OCI-LY3 (cell line): ENCODE measurements around the gene AKNA.

Experiments used
- EZH2phosphoT487 ChIP-seq: fragments of 200-600 bp; shearing (Covaris generic); IDR thresholded peaks from 2 replicates; pipeline ENCODE4 v1.6.1; 2018; ENCODE audit warnings: antibody characterized with exemption, mixed run types, low read depth
- TF ChIP-seq, protein P1 (sequence below): fragments of 200-600, 300-600 bp; sonication (generic); IDR thresholded peaks from 2 replicates; pipeline ENCODE4 v1.5.1; 2014; ENCODE audit warnings: antibody characterized with exemption, low read length, low read depth

DNA sequence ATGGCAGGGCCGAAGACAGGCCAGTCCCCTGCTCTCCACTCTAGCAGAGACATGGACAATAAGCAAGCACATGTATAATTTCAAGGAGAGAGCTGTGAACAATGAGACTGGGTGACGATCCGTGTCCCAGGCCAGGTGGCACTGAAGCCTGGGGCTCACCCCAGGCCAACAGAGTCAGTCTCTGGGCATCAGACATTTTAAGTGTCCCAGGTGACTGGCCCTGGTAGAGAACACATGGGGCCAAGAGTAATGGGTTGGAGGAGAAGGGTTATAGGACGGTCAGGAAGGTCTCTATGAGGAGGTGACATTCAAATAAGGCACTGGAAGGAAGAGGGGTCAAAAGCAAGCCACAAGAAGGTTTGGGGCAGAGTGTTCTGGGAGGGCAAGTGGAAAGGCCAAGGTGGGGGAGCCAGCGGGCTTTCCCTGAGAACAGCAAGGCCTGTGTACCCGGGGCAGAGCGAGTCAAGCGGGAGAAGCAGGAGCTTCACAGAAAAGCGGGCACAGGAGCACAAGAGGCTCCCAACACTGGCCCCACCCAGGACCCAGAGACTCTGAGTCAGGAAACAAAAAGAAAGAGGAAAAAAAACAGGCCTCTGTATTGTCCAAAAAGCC, 1.1 kb upstream of the AKNA start:
- TF ChIP-seq, protein P1, sequence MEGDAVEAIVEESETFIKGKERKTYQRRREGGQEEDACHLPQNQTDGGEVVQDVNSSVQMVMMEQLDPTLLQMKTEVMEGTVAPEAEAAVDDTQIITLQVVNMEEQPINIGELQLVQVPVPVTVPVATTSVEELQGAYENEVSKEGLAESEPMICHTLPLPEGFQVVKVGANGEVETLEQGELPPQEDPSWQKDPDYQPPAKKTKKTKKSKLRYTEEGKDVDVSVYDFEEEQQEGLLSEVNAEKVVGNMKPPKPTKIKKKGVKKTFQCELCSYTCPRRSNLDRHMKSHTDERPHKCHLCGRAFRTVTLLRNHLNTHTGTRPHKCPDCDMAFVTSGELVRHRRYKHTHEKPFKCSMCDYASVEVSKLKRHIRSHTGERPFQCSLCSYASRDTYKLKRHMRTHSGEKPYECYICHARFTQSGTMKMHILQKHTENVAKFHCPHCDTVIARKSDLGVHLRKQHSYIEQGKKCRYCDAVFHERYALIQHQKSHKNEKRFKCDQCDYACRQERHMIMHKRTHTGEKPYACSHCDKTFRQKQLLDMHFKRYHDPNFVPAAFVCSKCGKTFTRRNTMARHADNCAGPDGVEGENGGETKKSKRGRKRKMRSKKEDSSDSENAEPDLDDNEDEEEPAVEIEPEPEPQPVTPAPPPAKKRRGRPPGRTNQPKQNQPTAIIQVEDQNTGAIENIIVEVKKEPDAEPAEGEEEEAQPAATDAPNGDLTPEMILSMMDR = no peak
- no peak for TF ChIP-seq EZH2phosphoT487
